GM12801 (cell line): ENCODE measurements around the gene FGFR4.

Source experiments
- TF ChIP-seq, protein P1 (sequence below): IDR thresholded peaks from one replicate; pipeline ENCODE4 v1.5.1; 2011; ENCODE audit warnings: control low read depth; ENCODE audit not compliant: insufficient read length; ENCODE audit errors: extremely low read depth

FGFR4 gene

DNA sequence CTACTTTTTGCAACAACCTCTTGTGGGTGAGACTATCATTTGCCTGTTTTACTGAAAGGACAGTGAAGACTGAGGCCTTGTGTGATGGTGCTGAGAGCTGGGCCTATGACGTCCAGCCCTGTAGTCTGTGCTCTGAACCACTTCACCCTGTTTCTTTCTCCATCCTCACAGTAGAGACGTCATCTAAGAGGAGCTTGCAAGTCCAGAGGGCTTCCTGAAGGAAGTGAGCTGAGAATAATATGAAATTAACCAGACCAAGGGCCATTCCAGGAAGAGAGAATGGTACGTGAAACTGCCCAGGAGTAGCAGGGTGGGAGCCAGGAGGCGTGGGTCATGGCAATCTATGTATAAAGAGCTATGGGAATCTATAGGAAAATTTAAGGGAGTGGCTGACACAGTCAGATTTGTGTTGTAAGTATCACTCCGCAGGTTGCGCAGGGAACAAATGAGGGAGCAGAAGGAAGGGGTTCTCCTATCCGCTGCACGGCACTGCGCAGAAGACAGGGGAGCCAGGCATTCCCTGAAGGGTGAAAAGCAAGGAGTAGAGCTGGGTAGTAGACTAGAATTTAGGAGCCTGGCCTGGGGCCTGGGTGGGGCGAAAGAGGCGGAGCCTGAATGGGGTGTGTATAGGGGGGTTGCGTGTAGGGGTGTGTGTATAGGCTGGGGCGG lies 596 bp upstream of the FGFR4 start:
- TF ChIP-seq, protein P1, sequence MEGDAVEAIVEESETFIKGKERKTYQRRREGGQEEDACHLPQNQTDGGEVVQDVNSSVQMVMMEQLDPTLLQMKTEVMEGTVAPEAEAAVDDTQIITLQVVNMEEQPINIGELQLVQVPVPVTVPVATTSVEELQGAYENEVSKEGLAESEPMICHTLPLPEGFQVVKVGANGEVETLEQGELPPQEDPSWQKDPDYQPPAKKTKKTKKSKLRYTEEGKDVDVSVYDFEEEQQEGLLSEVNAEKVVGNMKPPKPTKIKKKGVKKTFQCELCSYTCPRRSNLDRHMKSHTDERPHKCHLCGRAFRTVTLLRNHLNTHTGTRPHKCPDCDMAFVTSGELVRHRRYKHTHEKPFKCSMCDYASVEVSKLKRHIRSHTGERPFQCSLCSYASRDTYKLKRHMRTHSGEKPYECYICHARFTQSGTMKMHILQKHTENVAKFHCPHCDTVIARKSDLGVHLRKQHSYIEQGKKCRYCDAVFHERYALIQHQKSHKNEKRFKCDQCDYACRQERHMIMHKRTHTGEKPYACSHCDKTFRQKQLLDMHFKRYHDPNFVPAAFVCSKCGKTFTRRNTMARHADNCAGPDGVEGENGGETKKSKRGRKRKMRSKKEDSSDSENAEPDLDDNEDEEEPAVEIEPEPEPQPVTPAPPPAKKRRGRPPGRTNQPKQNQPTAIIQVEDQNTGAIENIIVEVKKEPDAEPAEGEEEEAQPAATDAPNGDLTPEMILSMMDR = no peak

DNA sequence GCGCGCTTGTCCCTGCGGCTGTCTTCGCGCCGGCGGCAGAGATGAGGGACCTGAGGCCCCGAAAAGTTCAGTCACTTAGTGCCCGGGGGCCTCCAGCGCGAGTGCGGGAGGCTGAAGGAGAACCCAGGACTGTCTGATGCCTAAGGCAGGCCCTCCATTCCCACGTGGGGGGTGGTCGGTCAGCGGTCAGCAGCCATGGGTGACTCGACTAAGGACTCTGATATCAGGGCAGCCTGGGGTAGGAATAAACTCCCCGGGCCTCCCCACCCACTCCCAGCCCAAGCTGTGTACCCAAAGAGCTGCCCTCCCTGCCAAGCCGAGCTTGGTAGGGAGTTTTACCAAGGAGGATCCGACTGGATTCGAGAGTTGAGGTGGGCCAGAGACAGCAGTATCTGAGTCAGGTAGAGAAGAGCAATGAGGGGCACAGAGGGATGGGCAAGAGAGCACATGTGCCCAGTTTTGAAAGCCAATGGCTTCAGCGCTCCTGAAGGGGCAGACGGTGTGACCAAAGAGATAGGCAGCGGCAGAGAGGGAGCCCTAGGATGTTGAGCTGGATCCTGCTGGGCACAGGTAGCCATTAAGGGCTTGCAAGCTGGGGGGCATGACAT lies 787 bp downstream of the FGFR4 start:
- TF ChIP-seq, protein P1 = no peak

DNA sequence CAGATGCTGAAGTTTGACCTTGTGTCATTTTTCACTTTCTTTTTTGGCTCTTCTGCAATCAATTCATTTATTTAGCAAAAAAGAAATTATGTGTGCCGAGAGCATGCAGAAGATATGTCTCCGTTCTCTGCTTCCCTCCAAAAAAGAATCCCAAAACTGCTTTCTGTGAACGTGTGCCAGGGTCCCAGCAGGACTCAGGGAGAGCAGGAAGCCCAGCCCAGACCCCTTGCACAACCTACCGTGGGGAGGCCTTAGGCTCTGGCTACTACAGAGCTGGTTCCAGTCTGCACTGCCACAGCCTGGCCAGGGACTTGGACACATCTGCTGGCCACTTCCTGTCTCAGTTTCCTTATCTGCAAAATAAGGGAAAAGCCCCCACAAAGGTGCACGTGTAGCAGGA lies 2.4 kb downstream of the FGFR4 start:
- TF ChIP-seq, protein P1 = no peak

DNA sequence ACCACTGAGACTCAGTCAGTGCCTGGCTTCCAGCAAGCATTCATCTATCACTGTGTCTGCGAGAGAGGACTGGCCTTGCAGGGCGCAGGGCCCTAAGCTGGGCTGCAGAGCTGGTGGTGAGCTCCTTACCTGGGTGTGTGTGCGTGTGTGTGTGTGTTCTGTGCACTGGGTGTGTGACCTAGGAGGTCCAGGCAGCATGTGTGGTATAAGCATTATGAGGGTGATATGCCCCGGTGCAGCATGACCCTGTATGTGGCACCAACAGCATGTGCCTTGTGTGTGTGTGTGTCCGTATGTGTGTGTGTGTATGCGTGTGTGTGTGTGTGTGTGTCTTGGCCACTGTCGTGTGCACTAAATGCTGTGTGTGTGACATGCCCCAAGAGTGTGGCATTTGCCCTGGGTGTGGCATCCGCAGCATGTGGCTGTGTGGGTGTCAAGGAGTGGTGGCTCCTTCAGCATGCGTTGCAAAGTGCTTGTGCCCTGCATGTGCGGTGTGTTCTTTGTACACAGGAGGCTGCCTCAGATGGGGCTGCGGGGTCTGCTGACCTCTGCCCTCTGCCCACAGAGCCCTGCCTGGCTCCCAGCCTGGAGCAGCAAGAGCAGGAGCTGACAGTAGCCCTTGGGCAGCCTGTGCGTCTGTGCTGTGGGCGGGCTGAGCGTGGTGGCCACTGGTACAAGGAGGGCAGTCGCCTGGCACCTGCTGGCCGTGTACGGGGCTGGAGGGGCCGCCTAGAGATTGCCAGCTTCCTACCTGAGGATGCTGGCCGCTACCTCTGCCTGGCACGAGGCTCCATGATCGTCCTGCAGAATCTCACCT lies 3.3 kb downstream of the FGFR4 start:
- TF ChIP-seq, protein P1 = no peak

DNA sequence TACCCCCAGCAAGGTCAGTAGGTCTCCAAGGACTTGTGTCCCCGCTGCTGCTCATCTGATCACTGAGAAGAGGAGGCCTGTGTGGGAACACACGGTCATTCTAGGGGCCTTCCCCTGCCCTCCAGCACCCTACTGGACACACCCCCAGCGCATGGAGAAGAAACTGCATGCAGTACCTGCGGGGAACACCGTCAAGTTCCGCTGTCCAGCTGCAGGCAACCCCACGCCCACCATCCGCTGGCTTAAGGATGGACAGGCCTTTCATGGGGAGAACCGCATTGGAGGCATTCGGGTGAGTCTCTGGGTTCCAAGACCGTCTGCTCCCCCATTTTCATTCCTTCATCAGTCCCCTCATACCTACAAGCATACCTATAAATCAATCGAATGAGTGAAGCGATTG lies 4.1 kb downstream of the FGFR4 start:
- TF ChIP-seq, protein P1 = no peak

DNA sequence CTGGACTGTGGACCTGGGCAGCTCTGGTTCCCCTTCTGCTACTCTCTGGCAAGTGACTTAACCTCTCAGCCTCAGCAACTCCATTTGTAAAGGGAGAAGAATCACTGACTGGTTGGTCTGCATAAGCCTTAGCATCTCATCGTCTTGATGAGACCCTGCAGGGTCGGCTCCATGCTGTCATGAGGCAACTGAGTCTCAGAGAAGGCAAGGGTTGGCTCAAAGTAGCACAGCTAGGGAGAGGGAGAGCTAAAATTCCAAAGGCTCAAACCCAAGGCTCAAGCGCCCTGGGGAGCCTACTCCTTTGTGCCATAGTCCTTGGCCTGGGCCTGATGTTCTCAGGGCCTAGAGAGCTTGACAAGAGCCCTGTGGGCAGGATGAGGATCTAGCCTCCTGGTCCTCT lies 4.5 kb downstream of the FGFR4 start:
- TF ChIP-seq, protein P1 = no peak
